SK-N-SH (cell line): ENCODE data around the gene DDX41. TPM values are rescaled to one million over a fixed set of nuclear protein-coding genes. Genes with fewer than 3 reads are reported as not detected.

ENCODE experiments used
- CTCF ChIA-PET: fragments of 300-600, 350-600 bp; formaldehyde crosslinking; extraction: SDS; loops from one replicate; lab custom pipeline; 2021; lab: Yijun Ruan, JAX
- POLR2A ChIA-PET: fragments of 350-600 bp; sonication (Branson Sonifier 250); formaldehyde crosslinking; extraction: SDS; loops from one replicate; lab custom pipeline; 2020; ENCODE audit warnings: antibody characterized with exemption, inconsistent platforms; lab: Yijun Ruan, JAX
- DNase-seq: peaks from one replicate; pipeline ENCODE4 v3.0.0; 2012
- H2AFZ ChIP-seq: fragments of 200-600 bp; sonication (generic); 2 replicates; pipeline ENCODE4 v1.8.1; 2016; ENCODE audit warnings: antibody characterized with exemption, mild to moderate bottlenecking, low read depth
- H3F3A ChIP-seq: fragments of 200-600 bp; sonication (generic); replicated peaks from 2 replicates; pipeline ENCODE3; 2016; ENCODE audit warnings: antibody characterized with exemption, mild to moderate bottlenecking; ENCODE audit not compliant: insufficient read depth
- H3K27ac ChIP-seq, 2 experiments: fragments of 200-500 bp in 1 of 2; fragments of 200-600 bp in 1 of 2; sonication (Bioruptor generic) in 1 of 2; sonication (generic), shearing (Covaris generic) in 1 of 2; 2 replicates each; pipeline versions ENCODE4 v1.5.1 to v1.6.1; 2014 to 2016; ENCODE audit warnings: low read depth in 2 of 2, inconsistent platforms in 1 of 2, low read length in 1 of 2, mild to moderate bottlenecking in 1 of 2, mixed read lengths in 1 of 2
- H3K27me3 ChIP-seq: fragments of 200-600 bp; sonication (generic), shearing (Covaris generic); 2 replicates; pipeline ENCODE4 v1.6.1; 2016; ENCODE audit warnings: mixed run types; ENCODE audit not compliant: insufficient read depth
- H3K36me3 ChIP-seq, 2 experiments: fragments of 200-500 bp in 1 of 2; fragments of 200-600 bp in 1 of 2; sonication (Bioruptor generic) in 1 of 2; sonication (generic) in 1 of 2; replicated peaks in 1 of 2; 2 replicates each; pipeline versions ENCODE3 to v1.5.1; 2014 to 2016; ENCODE audit warnings: low read length in 1 of 2, mild to moderate bottlenecking in 1 of 2; ENCODE audit not compliant: insufficient read depth in 2 of 2, control insufficient read depth in 1 of 2
- H3K4me1 ChIP-seq, 2 experiments: fragments of 200-500 bp in 1 of 2; fragments of 200-600 bp in 1 of 2; sonication (Bioruptor generic) in 1 of 2; sonication (generic), shearing (Covaris generic) in 1 of 2; 2 replicates each; pipeline versions ENCODE4 v1.5.1 to v1.6.1; 2014 to 2016; ENCODE audit warnings: low read depth in 1 of 2, low read length in 1 of 2, mixed run types in 1 of 2; ENCODE audit not compliant: insufficient read depth in 2 of 2, control insufficient read depth in 1 of 2
- H3K4me2 ChIP-seq: fragments of 200-600 bp; sonication (generic), shearing (Covaris generic); 2 replicates; pipeline ENCODE4 v1.6.1; 2017; ENCODE audit warnings: mixed run types
- H3K4me3 ChIP-seq, 2 experiments: fragments of 200-500 bp in 1 of 2; fragments of 200-600 bp in 1 of 2; sonication (Bioruptor generic) in 1 of 2; sonication (generic), shearing (Covaris generic) in 1 of 2; 2 replicates each; pipeline versions ENCODE4 v1.5.1 to v1.8.1; 2014 to 2016; ENCODE audit warnings: low read depth in 2 of 2, inconsistent platforms in 1 of 2, low read length in 1 of 2, mild to moderate bottlenecking in 1 of 2, mixed read lengths in 1 of 2, moderate library complexity in 1 of 2
- H3K79me2 ChIP-seq: fragments of 200-600 bp; sonication (generic); 2 replicates; pipeline ENCODE4 v1.8.1; 2017; ENCODE audit warnings: mild to moderate bottlenecking; ENCODE audit not compliant: insufficient read depth
- H3K9ac ChIP-seq: fragments of 200-600 bp; sonication (generic); 2 replicates; pipeline ENCODE4 v1.6.1; 2017; ENCODE audit warnings: mixed run types
- H3K9me2 ChIP-seq: fragments of 200-600 bp; sonication (generic); 2 replicates; pipeline ENCODE4 v1.6.1; 2017; ENCODE audit warnings: mixed run types
- H3K9me3 ChIP-seq: fragments of 200-600 bp; sonication (generic); 2 replicates; pipeline ENCODE4 v1.6.1; 2017; ENCODE audit warnings: mixed run types, mild to moderate bottlenecking, moderate library complexity
- H4K20me1 ChIP-seq: fragments of 200-600 bp; sonication (generic); 2 replicates; pipeline ENCODE4 v1.6.1; 2017; ENCODE audit warnings: mild to moderate bottlenecking, mixed run types; ENCODE audit not compliant: insufficient read depth
- CHD2 ChIP-seq: fragments of 150-350 bp; IDR thresholded peaks from 2 replicates; pipeline ENCODE4 v1.6.1; 2018; ENCODE audit warnings: low read length; ENCODE audit not compliant: partially characterized antibody
- CTCF ChIP-seq: fragments of 200-600 bp; sonication (generic); IDR thresholded peaks from 2 replicates; pipeline ENCODE4 v1.6.1; 2017; ENCODE audit warnings: antibody characterized with exemption, mild to moderate bottlenecking, moderate library complexity
- EZH2phosphoT487 ChIP-seq: fragments of 200-600 bp; sonication (generic); IDR thresholded peaks from 2 replicates; pipeline ENCODE4 v1.6.1; 2017; ENCODE audit warnings: low read depth, mixed run types, mild to moderate bottlenecking, antibody characterized with exemption, moderate library complexity, borderline replicate concordance
- FOXJ3 ChIP-seq: sonication (generic); formaldehyde crosslinking; IDR thresholded peaks from 2 replicates; pipeline ENCODE4 v1.5.1; 2020; ENCODE audit warnings: mild to moderate bottlenecking, missing genetic modification reagents
- FOXM1 ChIP-seq: IDR thresholded peaks from 2 replicates; pipeline ENCODE4 v1.4.0; 2012; ENCODE audit warnings: low read depth, mild to moderate bottlenecking
- IRF3 ChIP-seq: fragments of 150-350 bp; IDR thresholded peaks from 2 replicates; pipeline ENCODE4 v1.6.1; 2016; ENCODE audit warnings: mild to moderate bottlenecking, low read depth, low read length
- MXI1 ChIP-seq: IDR thresholded peaks from 2 replicates; pipeline ENCODE4 v1.6.1; 2012; ENCODE audit warnings: mild to moderate bottlenecking, low read depth, low read length, improper control_type of control experiment
- PBX3 ChIP-seq: IDR thresholded peaks from 2 replicates; pipeline ENCODE4; 2012
- RAD21 ChIP-seq: IDR thresholded peaks from 2 replicates; pipeline ENCODE4 v1.6.1; 2012; ENCODE audit warnings: mild to moderate bottlenecking, low read length
- RCOR1 ChIP-seq: fragments of 150-350 bp; IDR thresholded peaks from 2 replicates; pipeline ENCODE4 v1.6.1; 2017; ENCODE audit warnings: antibody characterized with exemption, low read length
- REST ChIP-seq: IDR thresholded peaks from 2 replicates; pipeline ENCODE4 v1.6.1; 2012; ENCODE audit warnings: mild to moderate bottlenecking, low read depth, low read length, moderate library complexity
- RFX5 ChIP-seq: IDR thresholded peaks from 2 replicates; pipeline ENCODE4 v1.6.1; 2012; ENCODE audit warnings: mild to moderate bottlenecking, improper control_type of control experiment, low read length
- SMC3 ChIP-seq: IDR thresholded peaks from 2 replicates; pipeline ENCODE4 v1.6.1; 2012; ENCODE audit warnings: low read depth, low read length, improper control_type of control experiment
- TAF1 ChIP-seq: IDR thresholded peaks from 2 replicates; pipeline ENCODE4 v1.6.1; 2012; ENCODE audit warnings: low read depth, mild to moderate bottlenecking, low read length, moderate library complexity, borderline replicate concordance
- TCF12 ChIP-seq: IDR thresholded peaks from 2 replicates; pipeline ENCODE4 v1.4.0; 2012
- TEAD4 ChIP-seq: IDR thresholded peaks from 2 replicates; pipeline ENCODE4 v1.4.0; 2012; ENCODE audit warnings: mild to moderate bottlenecking, borderline replicate concordance; ENCODE audit not compliant: insufficient read depth
- USF1 ChIP-seq: IDR thresholded peaks from 2 replicates; pipeline ENCODE4 v1.4.0; 2012; ENCODE audit warnings: low read depth, borderline replicate concordance
- USF2 ChIP-seq: fragments of 150-350 bp; IDR thresholded peaks from 2 replicates; pipeline ENCODE4 v1.6.1; 2017; ENCODE audit warnings: antibody characterized with exemption, low read length, low read depth, borderline replicate concordance
- YY1 ChIP-seq: IDR thresholded peaks from 2 replicates; pipeline ENCODE4 v1.4.0; 2012; ENCODE audit warnings: low read depth, mild to moderate bottlenecking
- ZBTB33 ChIP-seq: IDR thresholded peaks from 2 replicates; pipeline ENCODE4 v1.4.0; 2012; ENCODE audit warnings: low read depth, borderline replicate concordance
- WGBS: methylation state at CpG from one replicate; pipeline ENCODE4 v1.1.6; 2017; ENCODE audit warnings: low lambda C conversion rate; 5-methylcytosine and 5-hydroxymethylcytosine counted together
- polyA plus RNA-seq, 3 experiments: library from polyadenylated mRNA; depleted of rRNA; stranded (reverse); fragments of >200 nt; gene quantifications; 2 replicates each; pipeline ENCODE4 v1.2.3, GENCODE V29; 2012

Gene DDX41
- polyA plus RNA-seq, 1 of the 3 experiments (the other 2 are of a cell fraction): 176 TPM

- Histone ChIP-seq H3K9me3 (no peaks in the 10 kb centered on the region), H3F3A (no peaks in the 10 kb centered on the region)
- POLR2A ChIA-PET: no interaction called here
Observed at GRCh38 chr5:177510567-177511053, 6.2 kb downstream of the DDX41 start.

More at GRCh38 chr5:177510567-177511053, 6.2 kb downstream of the DDX41 start:
- Histone ChIP-seq H3K4me3 (no peak overlapping the region), H3K79me2 (peaks cover 14% of the 10 kb centered on the region), H3K4me1 (peaks cover 2 to 3% of the 10 kb centered on the region in 2 experiments; a peak in 1 of 4 replicates), H2AFZ (no peak overlapping the region), H3K9ac (no peak overlapping the region), H3K36me3 (peaks cover 19 to 53% of the 10 kb centered on the region in 2 experiments), H3K27me3 (no peaks in the 10 kb centered on the region), H4K20me1 (no peaks in the 10 kb centered on the region)
- 93% methylated on average over 11 of the region's 15 CpGs for WGBS
- CTCF ChIA-PET: interaction anchor here (1.8 to 8.8 kb wide), 2 partner anchors 9 to 107 kb away, joined by 6 to 80 read pairs; no protein-coding TSS in a partner anchor
- no peak for DNase-seq
- TF ChIP-seq RFX5 (no peak), SMC3 (no peak), RCOR1 (no peak), RAD21 (no peak), TEAD4 (no peak), TAF1 (no peak), MXI1 (no peak), FOXJ3 (CRISPR knock-in tag) (no peak), YY1 (no peak), IRF3 (no peak), FOXM1 (no peak), CHD2 (no peak), ZBTB33 (no peak), TCF12 (no peak), PBX3 (no peak), EZH2phosphoT487 (no peak), CTCF (no peak), USF1 (no peak), REST (no peak), USF2 (no peak)
- TF ChIP-seq, all 33 proteins: peak for 0
- Histone ChIP-seq H3K27ac (no peak overlapping the region), H3K4me2 (no peak overlapping the region), H3K9me2 (no peaks in the 10 kb centered on the region)
